Measurements from ENCODE around the gene GRM8. TPM values are rescaled to one million over a fixed set of nuclear protein-coding genes. Genes with fewer than 3 reads are reported as not detected.
A peak's percentile ranks its signal among the peaks of the same experiment; 100 is the strongest.

Gene GRM8
- total and polyA plus RNA-seq, 8 donors: 0.25 to 2.8 (median 1.3) TPM; not detected in 4

DNA sequence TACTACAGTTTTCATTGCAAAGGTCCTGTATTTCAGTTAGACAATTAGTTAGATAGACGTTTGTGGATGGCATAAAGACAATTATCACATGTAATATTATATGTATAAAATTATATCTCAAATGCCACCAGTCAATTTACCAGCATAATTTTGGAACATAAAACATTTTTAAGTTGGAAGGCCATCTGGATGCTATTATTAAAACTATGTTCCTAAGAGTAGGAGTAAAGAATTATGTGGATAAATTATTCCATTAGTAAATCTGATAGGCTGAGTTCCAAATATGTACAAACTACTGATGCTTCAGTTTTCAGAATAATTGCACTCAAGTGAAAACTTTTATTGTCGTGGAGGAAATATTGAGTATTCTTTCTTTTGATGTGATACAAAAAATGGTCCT lies 790.3 kb downstream of the GRM8 start:
- intact Hi-C loops (cut with DNase I; ENCODE audit: low total_unique reads): no loop called here
- Histone ChIP-seq H3K4me3 (no peak overlapping the region), H3K9me3 (no peaks in the 10 kb centered on the region), H3K36me3 (no peaks in the 10 kb centered on the region), H3K27ac (no peak overlapping the region), H3K4me1 (no peaks in the 10 kb centered on the region), H3K27me3 (no peaks in the 10 kb centered on the region)
- TF ChIP-seq EP300 (IDR thresholded peaks at IDR 0.05): no peak
- TF ChIP-seq, protein P1, sequence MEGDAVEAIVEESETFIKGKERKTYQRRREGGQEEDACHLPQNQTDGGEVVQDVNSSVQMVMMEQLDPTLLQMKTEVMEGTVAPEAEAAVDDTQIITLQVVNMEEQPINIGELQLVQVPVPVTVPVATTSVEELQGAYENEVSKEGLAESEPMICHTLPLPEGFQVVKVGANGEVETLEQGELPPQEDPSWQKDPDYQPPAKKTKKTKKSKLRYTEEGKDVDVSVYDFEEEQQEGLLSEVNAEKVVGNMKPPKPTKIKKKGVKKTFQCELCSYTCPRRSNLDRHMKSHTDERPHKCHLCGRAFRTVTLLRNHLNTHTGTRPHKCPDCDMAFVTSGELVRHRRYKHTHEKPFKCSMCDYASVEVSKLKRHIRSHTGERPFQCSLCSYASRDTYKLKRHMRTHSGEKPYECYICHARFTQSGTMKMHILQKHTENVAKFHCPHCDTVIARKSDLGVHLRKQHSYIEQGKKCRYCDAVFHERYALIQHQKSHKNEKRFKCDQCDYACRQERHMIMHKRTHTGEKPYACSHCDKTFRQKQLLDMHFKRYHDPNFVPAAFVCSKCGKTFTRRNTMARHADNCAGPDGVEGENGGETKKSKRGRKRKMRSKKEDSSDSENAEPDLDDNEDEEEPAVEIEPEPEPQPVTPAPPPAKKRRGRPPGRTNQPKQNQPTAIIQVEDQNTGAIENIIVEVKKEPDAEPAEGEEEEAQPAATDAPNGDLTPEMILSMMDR (IDR thresholded peaks at IDR 0.05): no peak
- TF ChIP-seq POLR2AphosphoS5 (IDR thresholded peaks at IDR 0.05): no peak
- TF ChIP-seq POLR2A (IDR thresholded peaks at IDR 0.05): no peak
- no peak for DNase-seq
- 67 to 82% (median 72%) methylated on average over 2 of the region's 2 CpGs for WGBS, 5 donors

DNA sequence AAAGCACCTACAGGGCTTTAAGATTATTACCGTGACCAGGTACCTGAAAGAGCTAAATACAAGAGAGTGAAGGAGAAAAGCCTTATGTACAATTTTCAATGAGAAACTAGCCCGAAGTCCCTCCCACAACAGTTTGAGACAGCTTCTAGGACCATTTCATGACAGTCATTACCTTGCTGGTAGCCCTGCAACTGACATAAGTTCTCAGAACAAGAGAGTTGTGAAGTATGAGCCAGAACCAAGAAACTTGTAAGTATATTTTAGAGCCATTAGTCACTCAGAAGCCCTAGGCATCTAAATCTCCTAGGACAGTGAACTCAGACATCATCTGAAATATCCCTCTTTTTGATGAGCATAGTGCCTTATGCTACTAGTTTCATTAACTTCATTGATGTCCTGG lies 792.1 kb downstream of the GRM8 start:
- Histone ChIP-seq H3K27ac (no peak overlapping the region), H3K36me3 (no peaks in the 10 kb centered on the region), H3K27me3 (no peaks in the 10 kb centered on the region), H3K4me1 (no peaks in the 10 kb centered on the region), H3K4me3 (no peak overlapping the region), H3K9me3 (no peaks in the 10 kb centered on the region)
- 82 to 90% (median 88%) methylated on average over 2 of the region's 2 CpGs for WGBS, 5 donors
- no peak for DNase-seq
- intact Hi-C loops (cut with DNase I; ENCODE audit: low total_unique reads): no loop called here
- TF ChIP-seq, protein P1 (IDR thresholded peaks at IDR 0.05): no peak
- no peak for TF ChIP-seq POLR2A (IDR thresholded peaks at IDR 0.05)
- TF ChIP-seq EP300 (IDR thresholded peaks at IDR 0.05): no peak
- no peak for TF ChIP-seq POLR2AphosphoS5 (IDR thresholded peaks at IDR 0.05)

- no peaks in the 10 kb centered on the region for H3K36me3 ChIP-seq
- H3K4me1 ChIP-seq: peaks cover 0 to 10% (median 5%) of the 10 kb centered on the region in 4 donors
- H3K4me3 ChIP-seq: no peak overlapping the region
- TF ChIP-seq, protein P1 (IDR thresholded peaks at IDR 0.05): no peak
- no peak overlapping the region for H3K27ac ChIP-seq
- intact Hi-C loops (cut with DNase I; ENCODE audit: low total_unique reads): no loop called here
- WGBS, 5 donors: 65 to 78% (median 76%) methylated on average over 3 of the region's 3 CpGs
- DNase-seq: no peak
- H3K27me3 ChIP-seq: no peaks in the 10 kb centered on the region
- H3K9me3 ChIP-seq: no peaks in the 10 kb centered on the region
These were observed 799.6 kb downstream of the GRM8 start for GRCh38 chr7:126453104-126453503.

DNA sequence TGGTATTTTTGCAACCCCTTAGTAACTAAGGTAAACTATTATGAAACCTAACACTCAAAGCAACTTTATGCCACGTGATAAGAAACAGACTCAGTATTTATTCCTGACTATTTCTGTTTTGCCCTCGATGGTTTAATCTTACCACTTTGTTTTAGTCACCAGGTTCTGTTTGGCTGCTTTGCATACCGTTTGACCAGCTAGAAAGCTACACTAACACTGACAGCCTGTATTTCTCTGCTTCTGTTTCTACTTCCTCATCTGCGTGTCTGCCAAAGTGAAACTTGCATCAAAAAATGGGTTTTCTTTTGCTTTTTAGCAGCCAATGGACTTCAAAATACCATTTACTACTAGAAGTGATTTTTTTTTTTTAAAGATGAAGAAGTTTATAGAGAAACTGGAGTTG lies 802.5 kb downstream of the GRM8 start:
- Histone ChIP-seq H3K27me3 (no peaks in the 10 kb centered on the region), H3K27ac (no peak overlapping the region), H3K4me1 (peaks cover 0 to 10% (median 5%) of the 10 kb centered on the region in 4 donors), H3K9me3 (no peaks in the 10 kb centered on the region), H3K4me3 (no peak overlapping the region), H3K36me3 (no peaks in the 10 kb centered on the region)
- TF ChIP-seq EP300 (IDR thresholded peaks at IDR 0.05): no peak
- no peak for TF ChIP-seq POLR2A (IDR thresholded peaks at IDR 0.05)
- TF ChIP-seq POLR2AphosphoS5 (IDR thresholded peaks at IDR 0.05): no peak
- TF ChIP-seq, protein P1 (IDR thresholded peaks at IDR 0.05): no peak
- DNase-seq: peak in 1 of 2 donors; percentile 23
- WGBS, 5 donors: 14 to 41% (median 22%) methylated on average over 4 of the region's 4 CpGs
- intact Hi-C loops (cut with DNase I; ENCODE audit: low total_unique reads): no loop called here

All from stomach (tissue), 9 donors.